Activated naive CD8-positive, alpha-beta T cell treated with anti-CD3 and anti-CD28 coated beads, Interleukin-2, amount 50 U/mL, for 24 hours (primary cell): Measurements from ENCODE around the gene ZBTB8A.
"Not testable (repeated sequence)": the region's sequence is repeated elsewhere in the genome, so short reads cannot be mapped to it uniquely, and the experiment has no call there.

ENCODE experiments used
- ATAC-seq: fragments of 150-1000 bp; cut with Tn5 transposase; one replicate; pipeline ENCODE4 v1.10.0; 2021
- DNase-seq: peaks from one replicate; pipeline ENCODE4 v3.0.0; 2021
- H3K27ac Mint-ChIP-seq: one replicate; pipeline ENCODE4 v1.8.0; 2021; ENCODE audit warnings: mild to moderate bottlenecking, mixed read lengths
- H3K27me3 Mint-ChIP-seq: one replicate; pipeline ENCODE4 v1.8.0; 2021; ENCODE audit warnings: mixed read lengths
- H3K36me3 Mint-ChIP-seq: one replicate; pipeline ENCODE4 v1.8.0; 2021; ENCODE audit warnings: low read depth, mixed read lengths
- H3K4me1 Mint-ChIP-seq: one replicate; pipeline ENCODE4 v1.8.0; 2021; ENCODE audit warnings: mixed read lengths
- H3K4me3 Mint-ChIP-seq: one replicate; pipeline ENCODE4 v1.8.0; 2021; ENCODE audit warnings: mild to moderate bottlenecking, moderate library complexity, mixed read lengths
- H3K9me3 Mint-ChIP-seq: one replicate; pipeline ENCODE4 v1.8.0; 2021; ENCODE audit warnings: mixed read lengths

Gene ZBTB8A

GRCh38 chr1:32622205-32622604 is 83.0 kb downstream of the ZBTB8A start:
- H3K9me3 Mint-ChIP-seq: peaks cover 5% of the 10 kb centered on the region
- ATAC-seq: no peak
- no peak for DNase-seq
- H3K36me3 Mint-ChIP-seq: peaks cover 48% of the 10 kb centered on the region
- H3K4me1 Mint-ChIP-seq: peaks cover 50% of the 10 kb centered on the region
- H3K27me3 Mint-ChIP-seq: no peaks in the 10 kb centered on the region
- no peak overlapping the region for H3K27ac Mint-ChIP-seq
- H3K4me3 Mint-ChIP-seq: no peak overlapping the region

GRCh38 chr1:32622806-32623681 is 83.8 kb downstream of the ZBTB8A start:
- H3K9me3 Mint-ChIP-seq: peaks cover 5% of the 10 kb centered on the region
- H3K4me1 Mint-ChIP-seq: peaks cover 56% of the 10 kb centered on the region
- H3K4me3 Mint-ChIP-seq: no peak overlapping the region
- peak overlapping the region; percentile 89 for H3K27ac Mint-ChIP-seq
- ATAC-seq: peak; percentile 90
- no peaks in the 10 kb centered on the region for H3K27me3 Mint-ChIP-seq
- DNase-seq: peak; percentile 8
- peaks cover 49% of the 10 kb centered on the region for H3K36me3 Mint-ChIP-seq

GRCh38 chr1:32623775-32624174 is 84.5 kb downstream of the ZBTB8A start:
- H3K36me3 Mint-ChIP-seq: peaks cover 47% of the 10 kb centered on the region
- no peaks in the 10 kb centered on the region for H3K27me3 Mint-ChIP-seq
- ATAC-seq (peak; percentile 78), DNase-seq (peak; percentile 55)
- H3K4me1 Mint-ChIP-seq: peaks cover 61% of the 10 kb centered on the region
- H3K9me3 Mint-ChIP-seq: peaks cover 5% of the 10 kb centered on the region
- H3K4me3 Mint-ChIP-seq: peak overlapping the region; percentile 8
- H3K27ac Mint-ChIP-seq: peak overlapping the region; percentile 89

GRCh38 chr1:32626176-32626575 is 86.9 kb downstream of the ZBTB8A start:
- Mint-ChIP-seq H3K27ac (no peak overlapping the region), H3K36me3 (peaks cover 46% of the 10 kb centered on the region), H3K4me1 (peaks cover 50% of the 10 kb centered on the region), H3K27me3 (no peaks in the 10 kb centered on the region), H3K4me3 (no peak overlapping the region), H3K9me3 (peaks cover 5% of the 10 kb centered on the region)
- ATAC-seq (no peak), DNase-seq (no peak)

- ATAC-seq: peak; percentile 29
- H3K36me3 Mint-ChIP-seq: peaks cover 39% of the 10 kb centered on the region
- H3K4me3 Mint-ChIP-seq: no peak overlapping the region
- no peaks in the 10 kb centered on the region for H3K27me3 Mint-ChIP-seq
- peaks cover 41% of the 10 kb centered on the region for H3K4me1 Mint-ChIP-seq
- DNase-seq: no peak
- peaks cover 5% of the 10 kb centered on the region for H3K9me3 Mint-ChIP-seq
- H3K27ac Mint-ChIP-seq: peak overlapping the region; percentile 76
These were observed 88.5 kb downstream of the ZBTB8A start for GRCh38 chr1:32627596-32628162.

GRCh38 chr1:32630173-32630572 is 90.9 kb downstream of the ZBTB8A start:
- Mint-ChIP-seq H3K4me1 (peaks cover 21% of the 10 kb centered on the region), H3K36me3 (peaks cover 34% of the 10 kb centered on the region)
- not testable (repeated sequence) for DNase-seq, ATAC-seq, H3K4me3 Mint-ChIP-seq, H3K9me3 Mint-ChIP-seq, H3K27ac Mint-ChIP-seq, H3K27me3 Mint-ChIP-seq

- Mint-ChIP-seq H3K36me3 (peaks cover 21% of the 10 kb centered on the region), H3K27me3 (no peaks in the 10 kb centered on the region), H3K4me1 (peaks cover 9% of the 10 kb centered on the region), H3K9me3 (no peaks in the 10 kb centered on the region), H3K27ac (no peak overlapping the region), H3K4me3 (no peak overlapping the region)
- DNase-seq (no peak), ATAC-seq (no peak)
These were observed 93.6 kb downstream of the ZBTB8A start for GRCh38 chr1:32632829-32633228.

- DNase-seq (no peak), ATAC-seq (no peak)
- H3K27me3 Mint-ChIP-seq: no peaks in the 10 kb centered on the region
- peak overlapping the region; percentile 16 for H3K27ac Mint-ChIP-seq
- no peaks in the 10 kb centered on the region for H3K9me3 Mint-ChIP-seq
- H3K4me1 Mint-ChIP-seq: no peaks in the 10 kb centered on the region
- no peak overlapping the region for H3K4me3 Mint-ChIP-seq
- H3K36me3 Mint-ChIP-seq: peaks cover 20% of the 10 kb centered on the region
These were observed 96.5 kb downstream of the ZBTB8A start for GRCh38 chr1:32635508-32636277.

- DNase-seq: no peak
- H3K4me3 Mint-ChIP-seq: no peak overlapping the region
- no peak for ATAC-seq
- no peaks in the 10 kb centered on the region for H3K27me3 Mint-ChIP-seq
- H3K27ac Mint-ChIP-seq: no peak overlapping the region
- H3K36me3 Mint-ChIP-seq: peaks cover 16% of the 10 kb centered on the region
- H3K4me1 Mint-ChIP-seq: no peaks in the 10 kb centered on the region
- H3K9me3 Mint-ChIP-seq: no peaks in the 10 kb centered on the region
These were observed 97.9 kb downstream of the ZBTB8A start for GRCh38 chr1:32636914-32637645.

GRCh38 chr1:32639489-32640075 is 100.4 kb downstream of the ZBTB8A start:
- H3K27me3 Mint-ChIP-seq: no peaks in the 10 kb centered on the region
- no peaks in the 10 kb centered on the region for H3K9me3 Mint-ChIP-seq
- H3K4me1 Mint-ChIP-seq: no peaks in the 10 kb centered on the region
- peaks cover 8% of the 10 kb centered on the region for H3K36me3 Mint-ChIP-seq
- no peak overlapping the region for H3K27ac Mint-ChIP-seq
- ATAC-seq (no peak), DNase-seq (no peak)
- no peak overlapping the region for H3K4me3 Mint-ChIP-seq

- not testable (repeated sequence) for H3K9me3 Mint-ChIP-seq, DNase-seq, ATAC-seq, H3K27me3 Mint-ChIP-seq, H3K27ac Mint-ChIP-seq, H3K4me3 Mint-ChIP-seq, H3K4me1 Mint-ChIP-seq
- peaks cover 10% of the 10 kb centered on the region for H3K36me3 Mint-ChIP-seq
These were observed 103.1 kb downstream of the ZBTB8A start for GRCh38 chr1:32642292-32642827.

GRCh38 chr1:32644426-32644825 is 105.2 kb downstream of the ZBTB8A start:
- Mint-ChIP-seq H3K27me3 (no peaks in the 10 kb centered on the region), H3K4me1 (peaks cover 23% of the 10 kb centered on the region), H3K27ac (no peak overlapping the region), H3K9me3 (no peaks in the 10 kb centered on the region), H3K36me3 (peaks cover 13% of the 10 kb centered on the region), H3K4me3 (no peak overlapping the region)
- DNase-seq (no peak), ATAC-seq (no peak)

- peak overlapping the region; percentile 87 for H3K27ac Mint-ChIP-seq
- peaks cover 24% of the 10 kb centered on the region for H3K36me3 Mint-ChIP-seq
- ATAC-seq (no peak), DNase-seq (no peak)
- peak overlapping the region; percentile 100 for H3K4me3 Mint-ChIP-seq
- peaks cover 43% of the 10 kb centered on the region for H3K4me1 Mint-ChIP-seq
- H3K27me3 Mint-ChIP-seq: no peaks in the 10 kb centered on the region
- H3K9me3 Mint-ChIP-seq: no peaks in the 10 kb centered on the region
These were observed 108.3 kb downstream of the ZBTB8A start for GRCh38 chr1:32647308-32648134.
